Measurements from ENCODE around the gene IFIH1. TPM values are rescaled to one million over a fixed set of nuclear protein-coding genes. Genes with fewer than 3 reads are reported as not detected.

The IFIH1 gene
- total and polyA plus RNA-seq, 2 donors (not counting 1 experiment from before 2014, with no cell fraction given), result 29.5 to 54.8 TPM

- no peaks in the 10 kb centered on the region for H3K79me2 ChIP-seq (ENCODE audit: control insufficient read depth, insufficient read depth, low read length)
- intact Hi-C loops (cut with micrococcal nuclease), result no loop called here
- H3K9me3 Mint-ChIP-seq (ENCODE audit: insufficient read depth), result no peaks in the 10 kb centered on the region
- H4K20me1 ChIP-seq (ENCODE audit: control insufficient read depth, insufficient read depth, low read length, poor library complexity, severe bottlenecking), result no peaks in the 10 kb centered on the region
- H3K4me3 Mint-ChIP-seq, result no peak overlapping the region
- DNase-seq, result no peak
- H3K4me1 ChIP-seq (ENCODE audit: control insufficient read depth in 2 of 2, insufficient read depth in 2 of 2, low read length in 2 of 2), result no peaks in the 10 kb centered on the region
- no peak overlapping the region for H3K27ac ChIP-seq (ENCODE audit: low read length in 2 of 2)
- peaks cover 0 to 5% (median 1%) of the 10 kb centered on the region in 3 donors for H3K9me3 ChIP-seq (ENCODE audit: control extremely low read depth in 1 of 3, control insufficient read depth in 2 of 3, insufficient read depth in 1 of 3, low read length in 2 of 3)
- H3K4me3 ChIP-seq (ENCODE audit: control extremely low read depth in 1 of 5, extremely low read depth in 1 of 5, insufficient read depth in 1 of 5, low read depth in 2 of 5, low read length in 4 of 5), result no peak overlapping the region
- no peak overlapping the region for H3K27ac Mint-ChIP-seq
- ATAC-seq (ENCODE audit: low read depth), result no peak
- H3K4me2 ChIP-seq (replicated peaks; ENCODE audit: low read depth, low read length, poor library complexity, severe bottlenecking), result no peak overlapping the region
- no peak overlapping the region for H2AFZ ChIP-seq (ENCODE audit: insufficient read depth, low read depth, low read length, poor library complexity, severe bottlenecking)
- no peaks in the 10 kb centered on the region for H3K27me3 ChIP-seq (replicated peaks in 1 of 4; ENCODE audit: control extremely low read depth in 1 of 4, control insufficient read depth in 3 of 4, insufficient read depth in 4 of 4, low read length in 3 of 4)
- TF ChIP-seq EZH2 (IDR thresholded peaks at IDR 0.05; ENCODE audit: borderline replicate concordance, insufficient read depth, low read depth, low read length, poor library complexity, severe bottlenecking), result no peak
- TF ChIP-seq CTCF (IDR thresholded peaks at IDR 0.05), result no peak
- H3K27me3 Mint-ChIP-seq, result no peaks in the 10 kb centered on the region
- H3K36me3 ChIP-seq (replicated peaks in 1 of 2; ENCODE audit: control extremely low read depth in 1 of 2, control insufficient read depth in 1 of 2, extremely low read depth in 1 of 2, insufficient read depth in 2 of 2, low read length in 1 of 2), result no peaks in the 10 kb centered on the region
- H3K4me1 Mint-ChIP-seq, result no peaks in the 10 kb centered on the region
- no peak overlapping the region for H3K9ac ChIP-seq (ENCODE audit: low read length)
- WGBS (ENCODE audit: insufficient coverage), result no CpG with 5 or more reads among the region's 3 CpGs
- POLR2A ChIA-PET, result no interaction called here
- CTCF ChIA-PET, result interaction anchor here (1.4 to 1.6 kb wide), 2 partner anchors 32 to 45 kb away, joined by 4 read pairs; no protein-coding TSS in a partner anchor
Observed at GRCh38 chr2:162253435-162253834, 65.0 kb downstream of the IFIH1 start.

DNA sequence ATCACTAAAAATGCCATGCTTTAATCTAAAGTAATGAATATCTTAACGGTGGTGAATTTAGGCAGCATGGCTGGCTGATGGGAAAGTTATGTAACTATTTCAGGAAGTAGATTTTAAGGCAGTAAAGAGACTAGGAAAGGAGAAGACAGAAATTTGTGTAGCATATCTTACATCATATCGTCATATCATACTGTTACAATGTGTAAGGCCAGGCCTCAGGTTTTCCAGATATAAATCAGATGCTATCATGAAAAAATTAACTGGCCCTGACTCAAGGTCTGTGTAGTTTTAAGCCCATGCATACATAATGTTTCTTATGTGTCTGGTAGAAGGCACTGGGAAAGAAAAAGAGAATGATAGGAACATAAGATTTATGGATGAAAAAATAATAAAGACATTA is 66.3 kb downstream of the IFIH1 start:
- H3K4me1 Mint-ChIP-seq, result no peaks in the 10 kb centered on the region
- Histone ChIP-seq H4K20me1 (ENCODE audit: control insufficient read depth, insufficient read depth, low read length, poor library complexity, severe bottlenecking) (no peaks in the 10 kb centered on the region), H3K9ac (ENCODE audit: low read length) (no peak overlapping the region), H2AFZ (ENCODE audit: insufficient read depth, low read depth, low read length, poor library complexity, severe bottlenecking) (no peak overlapping the region), H3K36me3 (replicated peaks in 1 of 2; ENCODE audit: control extremely low read depth in 1 of 2, control insufficient read depth in 1 of 2, extremely low read depth in 1 of 2, insufficient read depth in 2 of 2, low read length in 1 of 2) (no peaks in the 10 kb centered on the region), H3K4me2 (replicated peaks; ENCODE audit: low read depth, low read length, poor library complexity, severe bottlenecking) (no peak overlapping the region), H3K9me3 (ENCODE audit: control extremely low read depth in 1 of 3, control insufficient read depth in 2 of 3, insufficient read depth in 1 of 3, low read length in 2 of 3) (peaks cover 0 to 5% (median 1%) of the 10 kb centered on the region in 3 donors), H3K4me3 (ENCODE audit: control extremely low read depth in 1 of 5, extremely low read depth in 1 of 5, insufficient read depth in 1 of 5, low read depth in 2 of 5, low read length in 4 of 5) (no peak overlapping the region), H3K27me3 (replicated peaks in 1 of 4; ENCODE audit: control extremely low read depth in 1 of 4, control insufficient read depth in 3 of 4, insufficient read depth in 4 of 4, low read length in 3 of 4) (no peaks in the 10 kb centered on the region), H3K4me1 (ENCODE audit: control insufficient read depth in 2 of 2, insufficient read depth in 2 of 2, low read length in 2 of 2) (no peaks in the 10 kb centered on the region), H3K79me2 (ENCODE audit: control insufficient read depth, insufficient read depth, low read length) (no peaks in the 10 kb centered on the region), H3K27ac (ENCODE audit: low read length in 2 of 2) (no peak overlapping the region)
- H3K9me3 Mint-ChIP-seq (ENCODE audit: insufficient read depth), result no peaks in the 10 kb centered on the region
- POLR2A ChIA-PET, result no interaction called here
- H3K27ac Mint-ChIP-seq, result no peak overlapping the region
- peaks cover 9% of the 10 kb centered on the region for H3K27me3 Mint-ChIP-seq
- CTCF ChIA-PET, result interaction anchor here (1.4 kb wide), 1 partner anchor 46 kb away, joined by 4 read pairs; no protein-coding TSS in a partner anchor
- DNase-seq (no peak), ATAC-seq (ENCODE audit: low read depth) (no peak)
- no peak for TF ChIP-seq EZH2 (IDR thresholded peaks at IDR 0.05; ENCODE audit: borderline replicate concordance, insufficient read depth, low read depth, low read length, poor library complexity, severe bottlenecking)
- no peak for TF ChIP-seq CTCF (IDR thresholded peaks at IDR 0.05)
- intact Hi-C loops (cut with micrococcal nuclease), result no loop called here
- no peak overlapping the region for H3K4me3 Mint-ChIP-seq
- WGBS (ENCODE audit: insufficient coverage), result no CpG with 5 or more reads among the region's 2 CpGs

Data from B cell (primary cell).